Tibial nerve (tissue), 4 donors: ENCODE data around the gene PSMA5. TPM values are rescaled to one million over a fixed set of nuclear protein-coding genes. Genes with fewer than 3 reads are reported as not detected.

Source experiments
- DNase-seq, 2 donors: peaks; one replicate each; pipeline ENCODE4 v3.0.0-alpha.2; 2019; ENCODE audit warnings: low spot score in 2 of 2
- H3K27ac ChIP-seq, 4 donors: fragments of 200-600 bp; sonication (generic) in 3 of 4; one replicate each; pipeline ENCODE4 v1.5.1; 2017 to 2019; ENCODE audit warnings: mild to moderate bottlenecking in 1 of 4
- H3K27me3 ChIP-seq, 2 donors: fragments of 200-600 bp; sonication (generic) in 1 of 2; one replicate each; pipeline versions ENCODE4 v1.5.1 to v1.6.0; 2017 to 2019
- H3K36me3 ChIP-seq, 3 donors: fragments of 200-600 bp; sonication (generic); one replicate each; pipeline ENCODE4 v1.5.1; 2018 to 2019
- H3K4me1 ChIP-seq, 4 donors: fragments of 200-600 bp; sonication (generic) in 3 of 4; one replicate each; pipeline ENCODE4 v1.5.1; 2017 to 2019
- H3K4me3 ChIP-seq, 4 donors: fragments of 200-600 bp; sonication (generic) in 3 of 4; one replicate each; pipeline ENCODE4 v1.5.1; 2017 to 2019; ENCODE audit warnings: mild to moderate bottlenecking in 1 of 4, moderate library complexity in 1 of 4
- H3K9me3 ChIP-seq, 4 donors: fragments of 200-600 bp; sonication (generic) in 3 of 4; one replicate each; pipeline ENCODE4 v1.5.1; 2017 to 2019
- EP300 ChIP-seq, 2 donors: sonication (generic); formaldehyde crosslinking; IDR thresholded peaks; one replicate each; pipeline ENCODE4 v1.6.1; 2017; ENCODE audit warnings: antibody characterized with exemption in 2 of 2, mild to moderate bottlenecking in 1 of 2
- POLR2A ChIP-seq, 2 donors: fragments of 450-650 bp; IDR thresholded peaks; one replicate each; pipeline ENCODE4 v1.6.1; 2017; ENCODE audit warnings: antibody characterized with exemption in 2 of 2, mild to moderate bottlenecking in 2 of 2, moderate library complexity in 2 of 2
- WGBS, 2 donors: methylation state at CpG; one replicate each; pipeline ENCODE4 v1.1.5; 2018; 5-methylcytosine and 5-hydroxymethylcytosine counted together
- total RNA-seq, 4 donors: library from RNA; depleted of rRNA; stranded (reverse); fragments of >200 nt; gene quantifications; one replicate each; pipeline ENCODE4 v1.1.0, GENCODE V29; 2016
- TF ChIP-seq, protein P1 (sequence below), 5 experiments: fragments of 200-600 bp in 3 of 5; fragments of 450-650 bp in 2 of 5; sonication (generic) in 3 of 5; IDR thresholded peaks; one replicate each; pipeline ENCODE4 v1.5.1; 2016 to 2019; ENCODE audit warnings: antibody characterized with exemption in 5 of 5, mild to moderate bottlenecking in 3 of 5, moderate library complexity in 2 of 5

PSMA5 gene
- total RNA-seq, 4 donors from 2014 or later: 20.5 to 28.8 (median 24.9) TPM

DNA sequence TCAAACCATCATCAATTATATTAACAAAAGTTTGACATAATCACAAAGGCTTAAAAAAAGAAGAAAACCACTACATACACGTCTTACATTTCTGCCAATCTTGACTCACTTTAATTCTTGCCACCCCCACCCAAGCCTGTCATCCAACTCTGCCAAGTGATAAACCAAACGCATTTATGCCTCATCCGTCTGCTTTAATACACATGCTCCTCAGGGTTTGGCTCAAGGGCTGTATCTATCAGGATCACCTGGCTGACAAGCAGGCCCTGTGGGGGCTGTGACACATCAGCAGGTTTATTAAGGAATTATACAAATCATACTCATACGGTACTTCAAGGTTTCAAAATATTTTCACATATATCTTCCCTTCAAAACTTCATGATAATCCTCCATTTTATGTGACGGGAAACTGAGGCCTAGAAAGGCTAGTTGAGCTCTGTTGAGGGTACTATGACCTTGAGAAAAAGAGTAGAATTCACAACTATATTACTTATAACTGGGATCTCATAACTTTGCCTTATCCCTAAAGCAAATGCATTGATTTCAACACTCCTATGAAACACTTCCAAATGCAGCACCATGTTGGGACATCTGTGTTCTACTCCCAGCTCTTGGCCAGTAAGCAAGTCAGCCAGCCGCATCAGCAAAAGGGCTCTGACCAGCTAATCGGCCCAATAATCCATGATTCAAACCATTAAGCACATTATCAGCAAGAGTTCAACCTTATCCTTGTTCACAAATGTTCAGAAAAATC is 37.2 kb downstream of the PSMA5 start:
- H3K27ac ChIP-seq: peak overlapping the region; percentile 54 to 93 (median 82)
- no peaks in the 10 kb centered on the region for H3K27me3 ChIP-seq
- no peaks in the 10 kb centered on the region for H3K36me3 ChIP-seq
- WGBS, 2 donors: 66 to 73% methylated on average over 7 of the region's 7 CpGs
- H3K4me1 ChIP-seq: peaks cover 2 to 96% (median 56%) of the 10 kb centered on the region in 4 donors
- no peak for TF ChIP-seq POLR2A (IDR thresholded peaks at IDR 0.05)
- no peak for TF ChIP-seq EP300 (IDR thresholded peaks at IDR 0.05)
- TF ChIP-seq, protein P1, sequence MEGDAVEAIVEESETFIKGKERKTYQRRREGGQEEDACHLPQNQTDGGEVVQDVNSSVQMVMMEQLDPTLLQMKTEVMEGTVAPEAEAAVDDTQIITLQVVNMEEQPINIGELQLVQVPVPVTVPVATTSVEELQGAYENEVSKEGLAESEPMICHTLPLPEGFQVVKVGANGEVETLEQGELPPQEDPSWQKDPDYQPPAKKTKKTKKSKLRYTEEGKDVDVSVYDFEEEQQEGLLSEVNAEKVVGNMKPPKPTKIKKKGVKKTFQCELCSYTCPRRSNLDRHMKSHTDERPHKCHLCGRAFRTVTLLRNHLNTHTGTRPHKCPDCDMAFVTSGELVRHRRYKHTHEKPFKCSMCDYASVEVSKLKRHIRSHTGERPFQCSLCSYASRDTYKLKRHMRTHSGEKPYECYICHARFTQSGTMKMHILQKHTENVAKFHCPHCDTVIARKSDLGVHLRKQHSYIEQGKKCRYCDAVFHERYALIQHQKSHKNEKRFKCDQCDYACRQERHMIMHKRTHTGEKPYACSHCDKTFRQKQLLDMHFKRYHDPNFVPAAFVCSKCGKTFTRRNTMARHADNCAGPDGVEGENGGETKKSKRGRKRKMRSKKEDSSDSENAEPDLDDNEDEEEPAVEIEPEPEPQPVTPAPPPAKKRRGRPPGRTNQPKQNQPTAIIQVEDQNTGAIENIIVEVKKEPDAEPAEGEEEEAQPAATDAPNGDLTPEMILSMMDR (IDR thresholded peaks at IDR 0.05): no peak
- no peak overlapping the region for H3K4me3 ChIP-seq
- no peak for DNase-seq
- H3K9me3 ChIP-seq: no peaks in the 10 kb centered on the region

DNA sequence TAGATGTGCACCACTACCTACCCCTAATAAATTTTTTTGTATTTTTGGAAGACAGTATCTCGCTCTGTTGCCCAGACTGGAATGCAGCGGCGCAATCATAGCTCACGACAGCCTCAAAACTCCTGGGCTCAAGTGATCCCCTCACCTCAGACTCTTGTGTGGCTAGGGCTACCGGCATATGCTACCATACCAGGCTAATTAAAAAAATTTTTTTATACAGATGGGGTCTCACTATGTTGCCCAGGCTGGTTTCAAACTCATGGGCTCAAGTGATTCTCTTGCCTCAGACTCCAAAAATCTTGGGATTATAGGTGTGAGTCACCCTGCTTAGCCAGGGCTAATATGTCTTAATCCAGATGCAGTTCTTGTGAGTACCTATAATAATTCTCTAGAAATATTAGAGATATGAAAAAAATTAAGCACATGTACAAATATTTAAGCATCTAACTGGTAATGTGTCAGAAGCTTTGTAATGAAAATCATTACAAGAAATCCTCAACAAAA is 38.0 kb downstream of the PSMA5 start:
- Histone ChIP-seq H3K9me3 (no peaks in the 10 kb centered on the region), H3K27me3 (no peaks in the 10 kb centered on the region), H3K36me3 (no peaks in the 10 kb centered on the region), H3K27ac (peak overlapping the region in 2 of 4 donors; percentile 90 to 93), H3K4me1 (peaks cover 2 to 96% (median 52%) of the 10 kb centered on the region in 4 donors), H3K4me3 (no peak overlapping the region)
- TF ChIP-seq, protein P1 (IDR thresholded peaks at IDR 0.05): no peak
- TF ChIP-seq POLR2A (IDR thresholded peaks at IDR 0.05) (no peak), EP300 (IDR thresholded peaks at IDR 0.05) (no peak)
- no peak for DNase-seq
- WGBS, 2 donors: 90 to 96% methylated on average over 5 of the region's 5 CpGs

DNA sequence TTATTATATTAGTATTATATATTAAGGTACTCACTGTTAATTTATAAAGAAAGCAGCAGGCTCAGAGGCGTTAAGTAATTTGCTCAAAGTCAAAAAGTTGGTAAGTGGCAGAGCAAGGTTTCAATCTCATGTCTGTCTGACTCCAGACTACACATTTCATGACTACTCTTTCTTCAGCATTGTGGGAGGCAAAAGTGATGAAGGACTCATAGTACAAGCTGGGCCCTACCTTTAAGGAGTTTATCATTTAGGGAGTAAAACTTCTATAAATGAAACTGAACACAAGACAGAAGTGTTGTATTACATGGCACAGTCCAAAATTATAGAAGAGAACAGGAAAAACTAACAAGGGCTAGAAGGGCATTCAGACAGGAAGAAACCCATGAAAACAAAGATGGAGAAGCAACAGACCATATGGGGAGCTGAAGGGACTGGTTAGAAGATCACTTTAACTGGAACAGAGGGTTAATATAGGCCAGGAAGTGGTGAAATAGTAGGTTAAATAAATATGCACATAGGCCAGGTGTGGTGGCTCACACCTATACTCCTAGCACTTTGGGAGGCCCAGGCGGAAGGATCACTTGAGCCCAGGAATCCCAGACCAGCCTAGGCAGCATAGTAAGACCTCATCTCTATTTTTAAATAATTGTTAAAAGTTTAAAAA is 40.1 kb downstream of the PSMA5 start:
- H3K4me3 ChIP-seq: no peak overlapping the region
- no peak for TF ChIP-seq EP300 (IDR thresholded peaks at IDR 0.05)
- TF ChIP-seq, protein P1 (IDR thresholded peaks at IDR 0.05): no peak
- no peak for TF ChIP-seq POLR2A (IDR thresholded peaks at IDR 0.05)
- peaks cover 2 to 95% (median 43%) of the 10 kb centered on the region in 4 donors for H3K4me1 ChIP-seq
- DNase-seq: no peak
- no peaks in the 10 kb centered on the region for H3K36me3 ChIP-seq
- 90 to 95% methylated on average over 2 of the region's 2 CpGs for WGBS, 2 donors
- H3K9me3 ChIP-seq: no peaks in the 10 kb centered on the region
- H3K27ac ChIP-seq: peak overlapping the region; percentile 47 to 93 (median 71)
- no peaks in the 10 kb centered on the region for H3K27me3 ChIP-seq

DNA sequence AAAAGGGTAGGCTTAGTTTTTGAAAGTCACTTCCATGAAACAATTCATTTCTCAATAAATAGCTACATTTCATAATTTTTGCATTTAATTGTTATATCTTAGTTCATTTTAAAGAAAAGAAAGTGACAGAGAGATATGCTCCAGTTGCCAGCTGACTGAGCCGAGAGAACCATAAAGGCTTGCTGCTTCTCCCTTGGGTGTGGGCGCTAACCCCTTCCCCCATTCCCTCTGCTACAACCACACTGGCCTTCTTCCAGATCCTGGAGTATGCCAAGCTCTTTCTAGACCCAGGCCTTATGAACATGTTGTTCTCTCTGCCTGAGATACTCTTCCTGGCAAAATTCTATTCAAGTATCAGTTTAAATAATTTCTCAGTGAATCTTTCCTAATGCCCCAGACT is 40.8 kb downstream of the PSMA5 start:
- peak overlapping the region; percentile 47 to 93 (median 71) for H3K27ac ChIP-seq
- WGBS, 2 donors: 34 to 38% methylated on average over 2 of the region's 2 CpGs
- peak in 1 of 2 donors; percentile 72 for DNase-seq

More for the DNA sequence above, 40.8 kb downstream of the PSMA5 start:
- Histone ChIP-seq H3K9me3 (no peaks in the 10 kb centered on the region), H3K4me3 (no peak overlapping the region), H3K4me1 (peaks cover 2 to 87% (median 37%) of the 10 kb centered on the region in 4 donors), H3K27me3 (no peaks in the 10 kb centered on the region), H3K36me3 (no peaks in the 10 kb centered on the region)
- TF ChIP-seq POLR2A (IDR thresholded peaks at IDR 0.05): peak in 1 of 2 donors; percentile 10
- TF ChIP-seq, protein P1 (IDR thresholded peaks at IDR 0.05): no peak
- peak; percentile 39 to 86 for TF ChIP-seq EP300 (IDR thresholded peaks at IDR 0.05)
